Bone marrow (tissue), 2 donors: ENCODE measurements around the gene MARCO.
"Not testable (repeated sequence)": the region's sequence is repeated elsewhere in the genome, so short reads cannot be mapped to it uniquely, and the experiment has no call there.

Source experiments
- DNase-seq, 2 donors: peaks; one replicate each; lab custom pipeline; 2025; lab: John Stamatoyannopoulos, UW

The MARCO gene

DNA sequence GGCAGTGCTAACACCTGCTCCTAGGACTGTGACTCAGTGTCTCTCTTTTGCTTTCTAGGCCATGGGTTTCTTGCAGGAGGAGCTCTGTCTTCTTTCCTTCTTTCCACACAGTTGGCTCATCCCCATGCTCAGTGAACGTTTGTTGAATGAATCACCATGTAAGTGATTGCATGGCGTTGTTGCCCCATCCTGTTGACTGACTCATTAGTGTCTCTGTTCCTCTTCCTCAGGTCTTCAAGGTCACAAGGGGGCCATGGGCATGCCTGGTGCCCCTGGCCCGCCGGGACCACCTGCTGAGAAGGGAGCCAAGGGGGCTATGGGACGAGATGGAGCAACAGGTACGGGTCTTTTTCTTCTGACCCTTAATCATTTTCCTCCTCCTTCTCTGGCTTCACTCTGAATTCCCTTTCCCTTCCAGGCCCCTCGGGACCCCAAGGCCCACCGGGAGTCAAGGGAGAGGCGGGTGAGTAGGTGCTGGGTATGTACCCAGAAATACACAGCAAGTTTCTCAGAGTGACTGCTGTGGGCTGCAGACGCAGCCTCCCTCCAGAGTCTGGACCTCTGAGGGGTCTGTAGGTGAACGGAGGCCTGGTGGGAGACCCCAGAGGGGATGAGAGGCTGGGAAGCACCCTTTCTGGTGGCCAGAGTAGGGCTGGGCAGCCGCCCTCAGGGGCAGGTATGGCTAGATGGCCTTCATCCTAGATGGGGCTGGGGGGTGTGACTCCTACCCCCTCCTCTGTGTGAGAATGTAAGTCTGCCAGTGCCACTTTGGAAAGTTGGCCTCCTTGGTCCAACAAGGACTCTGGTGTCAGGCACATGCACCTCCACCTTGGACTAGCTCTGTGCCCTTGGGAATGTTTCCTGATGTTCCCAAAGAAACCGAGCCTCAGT, 32.4 kb downstream of the MARCO start:
- DNase-seq, result no peak

DNA sequence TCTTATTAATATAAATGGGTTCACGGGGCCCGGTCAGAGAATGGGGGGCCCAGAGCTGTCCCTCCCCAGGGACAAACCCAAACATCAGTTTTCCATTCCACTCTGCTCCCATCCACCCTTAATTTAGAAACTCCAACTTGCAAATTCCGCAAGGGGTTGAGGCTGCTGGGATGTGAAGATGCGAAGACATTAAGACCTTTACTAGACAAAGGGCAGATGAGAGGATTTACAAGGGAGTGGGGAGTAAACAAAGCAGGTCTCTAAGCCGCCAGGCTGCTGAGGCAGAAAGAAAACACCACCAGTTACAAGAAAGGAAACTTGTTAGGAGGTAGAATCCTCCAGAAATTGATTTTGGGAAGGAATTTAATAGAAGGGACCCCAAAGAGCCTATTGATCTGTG, 33.1 kb downstream of the MARCO start:
- no peak for DNase-seq

DNA sequence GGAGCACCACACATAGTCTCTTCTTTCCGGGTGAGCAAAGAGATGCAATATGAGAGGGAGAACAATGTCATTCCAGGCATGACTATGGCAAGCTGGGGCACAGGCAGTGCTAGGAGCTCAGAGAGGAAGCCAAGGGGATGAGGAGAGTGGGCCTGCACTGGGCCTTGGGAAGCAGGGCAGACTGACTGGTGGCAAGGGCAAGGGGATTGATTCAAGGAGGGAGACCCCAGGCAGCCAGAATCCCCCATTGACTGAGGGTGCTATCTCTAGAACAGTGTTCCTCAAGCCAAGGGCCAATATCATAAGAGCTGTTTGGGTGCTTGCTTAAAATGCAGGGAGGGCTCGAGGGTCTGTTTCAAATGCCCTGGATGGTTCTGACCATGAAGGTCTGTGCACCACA, 36.1 kb downstream of the MARCO start:
- no peak for DNase-seq

DNA sequence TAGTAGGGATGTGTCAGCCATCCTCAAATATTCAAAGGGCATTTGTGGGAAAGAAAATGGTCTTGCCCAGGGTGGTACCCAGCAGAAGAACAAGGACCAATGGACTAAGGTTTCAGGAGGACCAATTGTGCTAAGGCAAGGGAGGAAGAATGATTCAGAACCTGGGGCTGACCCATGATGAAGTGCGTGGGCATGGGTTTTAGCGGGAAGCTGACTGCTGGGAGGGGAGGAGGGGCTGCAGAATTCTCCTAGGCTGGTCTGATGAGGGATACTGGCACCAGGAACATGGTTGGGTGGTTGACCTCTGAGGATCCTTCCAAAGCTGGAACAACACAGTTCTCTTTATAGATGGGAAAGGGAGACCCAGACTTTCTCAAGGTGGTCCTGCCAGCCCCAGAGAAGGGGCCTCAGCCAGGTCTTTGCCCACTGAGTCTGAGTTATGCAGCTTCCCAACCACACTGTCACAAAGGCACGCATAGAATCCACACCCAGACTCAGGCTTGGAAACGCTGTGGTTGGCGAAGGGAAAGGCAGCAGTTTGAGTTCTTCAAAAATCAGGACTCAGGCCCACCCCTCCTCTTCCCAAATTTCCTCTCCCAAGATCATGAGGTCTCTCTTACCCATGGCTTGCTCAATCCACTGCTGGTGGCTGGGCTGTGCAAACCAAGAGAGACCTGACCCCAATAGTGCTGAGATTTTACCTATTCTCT, 37.3 kb downstream of the MARCO start:
- no peak for DNase-seq

DNA sequence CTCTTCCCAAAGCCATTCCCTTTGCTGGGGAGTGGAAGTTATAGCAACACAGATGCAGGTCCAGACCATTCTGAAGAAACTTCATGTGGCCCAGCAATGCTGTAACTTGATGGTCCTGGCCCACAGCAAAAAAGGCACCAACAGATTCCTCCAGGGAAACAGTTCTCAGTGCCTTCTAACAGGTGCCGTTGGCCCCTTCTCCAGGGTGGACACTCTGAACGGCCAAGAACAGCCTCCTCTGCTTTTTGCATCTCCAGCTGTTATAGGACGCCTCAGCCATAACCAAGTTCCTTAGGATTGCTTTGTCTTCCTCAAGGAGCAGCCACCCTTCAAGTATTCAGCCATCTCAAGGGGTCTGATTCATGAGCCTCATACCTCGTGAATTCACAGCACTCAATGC, 38.0 kb downstream of the MARCO start:
- DNase-seq, result no peak

DNA sequence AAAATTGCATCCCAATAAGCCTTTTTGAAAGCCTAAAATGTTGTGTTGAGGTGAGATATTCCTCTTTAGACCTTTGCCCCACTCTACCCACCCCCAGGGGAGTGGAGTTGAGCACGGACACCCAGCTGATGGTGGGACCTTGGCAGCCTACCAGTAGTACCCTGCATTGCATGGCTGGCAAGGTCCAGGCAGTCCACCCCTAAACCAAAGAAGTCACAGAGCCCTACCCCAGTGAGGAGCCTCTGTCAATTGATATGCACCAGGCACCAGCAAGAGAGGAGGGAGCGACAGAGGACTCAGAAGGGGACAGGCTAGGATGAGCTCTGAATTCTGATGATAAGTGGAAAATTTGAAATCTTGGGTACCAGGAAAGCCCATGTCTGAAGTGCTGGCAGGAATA, 38.6 kb downstream of the MARCO start:
- no peak for DNase-seq

DNA sequence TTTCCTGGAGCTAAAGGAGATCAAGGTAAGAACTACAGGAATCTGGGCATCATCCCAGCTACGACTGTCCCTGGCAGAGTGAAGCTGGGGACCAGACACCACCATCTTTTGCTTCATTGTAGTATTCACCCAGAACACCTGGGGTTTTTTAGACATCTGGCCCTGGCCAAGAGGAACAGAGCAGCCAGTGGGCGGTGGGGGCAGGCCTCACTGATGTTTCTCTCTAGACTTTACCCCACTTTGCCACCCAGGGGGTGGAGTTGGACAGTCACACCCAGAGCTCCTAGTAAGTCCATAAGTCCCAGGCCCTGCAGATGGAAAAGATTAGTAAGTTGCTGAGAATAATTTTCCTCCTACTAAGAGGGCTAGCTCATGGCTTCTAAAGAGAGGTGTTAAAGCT, 39.6 kb downstream of the MARCO start:
- no peak for DNase-seq

DNA sequence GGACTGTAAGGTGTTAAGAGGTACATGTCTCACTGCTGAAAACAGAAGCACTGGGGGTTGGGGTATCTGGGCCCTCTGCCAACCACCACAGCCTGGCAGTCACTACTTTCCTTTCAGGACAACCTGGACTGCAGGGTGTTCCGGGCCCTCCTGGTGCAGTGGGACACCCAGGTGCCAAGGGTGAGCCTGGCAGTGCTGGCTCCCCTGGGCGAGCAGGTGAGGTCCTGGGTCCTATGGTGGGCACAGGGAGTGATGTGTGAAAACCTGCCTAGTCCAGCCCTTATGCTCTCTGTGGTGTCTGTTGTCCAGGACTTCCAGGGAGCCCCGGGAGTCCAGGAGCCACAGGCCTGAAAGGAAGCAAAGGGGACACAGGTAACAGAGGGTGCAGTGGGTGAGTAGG, 40.0 kb downstream of the MARCO start:
- DNase-seq, result no peak

DNA sequence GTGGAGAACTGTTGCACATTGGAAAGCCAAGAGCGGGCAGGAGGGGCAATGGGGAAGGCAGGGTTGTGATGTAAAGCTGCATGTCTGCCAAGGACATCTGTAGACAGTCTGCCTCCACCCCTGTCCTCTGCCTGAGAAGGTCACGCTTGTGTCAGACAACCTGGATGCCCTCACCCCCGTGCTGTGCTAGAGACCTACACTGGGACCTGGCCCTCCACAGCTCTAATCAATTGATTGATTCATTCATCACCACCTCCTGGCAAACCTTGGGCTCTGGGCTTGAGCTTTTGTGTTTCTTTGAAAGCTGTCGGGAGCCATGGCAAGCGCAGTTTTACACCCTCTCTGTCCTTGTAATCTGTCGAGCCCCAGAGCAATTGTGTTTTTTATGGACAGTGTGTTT, 41.1 kb downstream of the MARCO start:
- DNase-seq, result no peak

DNA sequence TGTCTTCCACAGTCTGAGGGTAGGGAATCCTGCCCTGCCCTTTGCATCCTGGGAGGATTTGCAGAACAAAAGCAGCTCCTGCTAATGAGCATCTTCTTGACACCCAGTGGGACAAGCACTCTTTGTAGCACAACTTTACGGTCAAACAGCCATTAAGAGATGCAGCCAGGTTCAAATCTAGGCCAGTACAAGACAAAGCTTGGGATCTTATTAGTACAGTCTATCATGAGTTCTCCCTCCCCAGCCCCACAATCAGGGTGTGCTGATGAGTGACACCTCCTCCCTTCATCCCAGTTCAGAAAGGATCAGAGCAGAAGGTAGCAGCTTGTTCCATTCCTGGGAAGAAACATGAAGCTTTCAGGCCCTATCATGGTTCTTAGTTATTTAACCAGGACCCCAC, 41.9 kb downstream of the MARCO start:
- no peak for DNase-seq

DNA sequence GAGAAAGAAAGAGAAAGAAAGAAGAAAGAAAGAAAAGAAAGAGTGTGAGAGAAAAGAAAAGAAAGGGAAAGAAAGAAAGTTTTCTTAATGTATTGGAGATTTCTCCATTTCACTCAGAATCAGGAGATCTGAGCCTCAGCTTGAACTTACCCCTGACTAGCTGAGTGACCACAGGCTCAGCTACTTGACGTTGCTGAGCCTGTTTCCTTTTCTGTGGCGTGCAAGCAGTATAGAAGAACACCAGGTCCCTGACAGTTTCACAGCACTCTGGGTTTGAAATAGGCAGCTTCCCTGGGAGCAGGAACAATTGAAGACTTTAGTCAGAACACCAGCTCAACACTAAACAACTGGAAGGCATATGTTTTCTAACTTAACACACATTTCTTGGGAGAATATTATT, 44.7 kb downstream of the MARCO start:
- no peak for DNase-seq

DNA sequence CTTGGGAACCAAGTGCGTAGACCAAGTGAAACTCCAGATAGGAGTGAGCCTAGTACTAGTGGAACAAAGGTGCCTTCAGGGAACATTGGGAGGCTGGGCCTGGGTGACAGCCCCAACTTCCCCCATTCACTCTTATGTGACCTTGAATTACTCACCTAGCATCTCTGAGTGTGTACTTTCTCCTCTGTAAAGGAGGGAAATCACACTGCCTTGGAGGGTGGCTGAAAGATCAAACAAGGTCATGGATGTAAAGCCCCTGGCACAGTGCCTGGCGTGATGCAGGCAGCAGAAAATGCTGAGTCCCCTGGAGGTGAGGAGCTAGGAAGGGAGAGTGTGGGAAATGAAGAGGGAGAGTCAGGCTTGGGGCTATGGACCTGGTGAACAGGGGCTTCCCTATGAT, 45.9 kb downstream of the MARCO start:
- no peak for DNase-seq

DNA sequence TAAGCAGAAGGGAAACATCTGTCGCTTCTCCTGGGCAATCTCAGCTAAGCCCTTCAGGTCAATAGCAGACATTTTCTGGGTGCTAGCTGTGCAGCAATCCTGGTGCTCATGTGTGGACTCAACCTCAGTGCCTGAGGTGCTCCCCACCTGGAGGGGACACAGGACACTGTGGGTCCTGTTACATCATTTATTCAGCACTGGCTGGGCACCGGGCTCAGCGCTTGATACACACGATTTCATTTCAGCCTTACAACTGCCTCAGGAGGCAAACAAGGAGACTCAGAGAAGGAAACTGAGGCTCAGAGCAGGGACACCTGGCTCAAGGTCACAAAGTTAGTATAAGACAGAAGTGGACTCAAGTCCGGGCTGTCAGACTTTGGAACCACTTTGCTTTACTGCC, 46.7 kb downstream of the MARCO start:
- no peak for DNase-seq

DNA sequence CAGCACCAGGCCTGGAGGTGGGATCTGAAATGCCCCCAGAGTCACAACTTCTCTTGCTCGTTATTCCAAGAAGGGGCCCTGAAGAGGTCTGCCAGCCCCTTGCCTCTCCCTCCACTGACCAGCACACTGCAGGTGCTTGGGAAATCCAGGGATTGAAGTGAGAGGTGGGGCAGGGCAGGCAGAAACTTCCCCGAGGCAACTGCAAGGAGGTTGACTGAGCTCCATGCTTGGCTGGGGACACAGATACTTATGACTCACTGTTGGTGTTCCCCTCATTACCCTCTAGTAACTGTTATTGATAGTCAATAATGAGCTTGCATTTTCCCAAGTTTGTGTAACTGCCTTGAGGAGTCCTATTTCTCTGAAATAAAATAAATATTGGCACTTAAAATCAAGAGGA, 47.5 kb downstream of the MARCO start:
- no peak for DNase-seq

DNA sequence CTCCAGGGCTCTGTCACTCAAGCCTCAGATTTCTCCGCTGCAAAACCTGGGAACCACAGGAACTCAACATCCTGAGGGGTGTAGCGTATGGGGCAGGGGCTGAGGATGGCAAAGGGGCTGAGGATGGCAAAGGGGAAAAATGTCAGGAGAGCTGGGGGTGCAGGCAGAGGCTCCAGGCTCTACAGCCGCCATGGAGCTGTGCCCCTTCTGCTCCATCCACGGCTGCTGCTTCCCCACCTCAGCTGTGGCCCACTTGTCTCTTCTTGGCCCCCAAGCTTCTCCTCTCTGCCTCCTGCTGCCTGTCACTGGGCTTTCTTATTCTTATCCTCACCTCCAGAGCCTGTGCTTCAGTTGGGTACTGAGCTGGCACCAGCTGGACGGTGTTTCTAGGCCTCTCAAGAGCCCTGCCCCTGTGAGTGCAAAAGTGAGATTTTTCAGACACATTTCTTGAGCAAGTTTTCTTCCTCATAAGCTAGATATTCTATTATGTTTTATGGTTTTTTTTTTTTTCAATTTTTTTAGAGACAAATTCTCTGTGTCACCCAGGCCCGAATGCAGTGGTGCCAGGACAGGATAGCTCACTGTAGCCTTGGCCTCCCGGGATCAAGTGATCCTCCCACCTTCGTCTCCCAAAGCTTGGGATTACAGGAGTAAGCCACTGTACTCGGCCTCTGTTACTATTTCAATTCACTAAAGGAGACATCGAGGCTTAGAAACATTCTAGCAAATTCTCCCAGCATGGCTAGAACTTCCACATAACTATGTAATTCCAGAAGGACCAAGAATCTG, 49.0 kb downstream of the MARCO start:
- DNase-seq, result no peak

DNA sequence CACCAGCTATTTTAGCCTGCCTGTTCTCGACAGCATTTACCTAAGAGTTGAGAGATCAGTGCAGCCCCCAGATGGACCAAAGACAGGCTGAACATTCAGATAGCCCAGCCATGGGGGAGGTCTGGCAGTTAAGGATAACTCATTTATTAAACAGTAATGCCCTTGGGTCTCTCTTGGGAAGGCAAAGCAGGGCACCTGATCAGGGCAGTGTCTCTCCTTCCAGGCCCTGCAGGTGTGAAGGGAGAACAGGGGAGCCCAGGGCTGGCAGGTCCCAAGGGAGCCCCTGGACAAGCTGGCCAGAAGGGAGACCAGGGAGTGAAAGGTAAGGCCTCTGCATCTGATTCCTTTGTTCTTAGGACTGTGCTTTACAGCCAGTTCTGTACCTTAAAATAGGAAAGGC, 49.6 kb downstream of the MARCO start:
- no peak for DNase-seq

DNA sequence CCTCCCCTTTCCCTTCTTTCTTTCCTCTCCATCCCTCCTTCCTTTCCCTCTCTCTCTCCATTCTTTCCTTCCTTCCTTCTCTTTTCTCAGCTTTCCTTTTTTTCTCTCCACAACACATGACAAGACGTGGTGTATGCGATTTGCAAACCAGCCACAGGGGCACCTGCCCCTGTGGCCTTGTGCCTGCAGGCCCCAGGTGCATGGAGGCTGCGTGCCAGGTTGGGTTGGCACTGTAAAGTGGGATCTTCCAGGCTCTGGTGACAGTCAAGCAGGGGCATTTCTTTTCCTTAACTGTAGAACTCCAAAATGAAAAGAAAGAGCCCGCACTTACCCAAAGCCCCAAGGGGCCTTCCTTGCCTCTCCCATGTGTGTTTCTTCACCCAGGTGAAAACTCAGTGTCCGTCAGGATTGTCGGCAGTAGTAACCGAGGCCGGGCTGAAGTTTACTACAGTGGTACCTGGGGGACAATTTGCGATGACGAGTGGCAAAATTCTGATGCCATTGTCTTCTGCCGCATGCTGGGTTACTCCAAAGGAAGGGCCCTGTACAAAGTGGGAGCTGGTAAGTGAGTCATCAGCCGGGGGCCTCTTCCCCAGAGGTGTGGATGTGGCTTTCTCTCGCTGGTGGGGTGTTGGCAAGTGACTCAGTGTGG, 50.9 kb downstream of the MARCO start:
- DNase-seq, result no peak

DNA sequence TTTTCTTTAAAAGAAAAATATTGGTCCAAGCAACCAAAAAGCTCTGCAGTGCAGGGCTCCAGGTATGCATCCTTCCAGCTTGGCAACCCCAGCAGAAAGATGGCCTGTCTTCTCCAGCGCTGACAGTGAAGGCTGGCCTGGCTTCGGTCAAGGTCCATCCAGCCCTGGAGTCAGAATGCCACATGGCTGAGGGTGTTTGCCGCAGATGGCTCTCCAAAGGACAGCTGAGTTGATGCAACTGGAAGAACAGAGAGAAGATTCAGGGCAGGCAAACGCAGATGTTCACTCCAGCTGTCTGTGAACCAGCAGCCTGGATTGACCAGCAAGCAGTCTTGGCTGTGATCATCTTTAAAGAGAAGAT, 51.4 kb downstream of the MARCO start:
- DNase-seq, result no peak

DNA sequence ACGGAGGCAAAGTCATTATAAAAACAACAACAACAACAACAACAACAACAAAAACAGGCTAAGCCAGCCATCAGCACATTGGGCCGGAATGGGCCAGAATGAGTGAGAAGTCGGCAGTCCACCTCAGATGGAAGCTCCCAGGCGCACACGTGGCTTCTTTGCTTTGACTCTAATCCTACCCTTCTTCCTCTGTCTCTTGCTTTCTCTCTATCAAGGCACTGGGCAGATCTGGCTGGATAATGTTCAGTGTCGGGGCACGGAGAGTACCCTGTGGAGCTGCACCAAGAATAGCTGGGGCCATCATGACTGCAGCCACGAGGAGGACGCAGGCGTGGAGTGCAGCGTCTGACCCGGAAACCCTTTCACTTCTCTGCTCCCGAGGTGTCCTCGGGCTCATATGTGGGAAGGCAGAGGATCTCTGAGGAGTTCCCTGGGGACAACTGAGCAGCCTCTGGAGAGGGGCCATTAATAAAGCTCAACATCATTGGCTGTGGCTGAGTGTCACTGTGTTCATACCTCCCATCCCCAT, 52.2 kb downstream of the MARCO start:
- no peak for DNase-seq

DNA sequence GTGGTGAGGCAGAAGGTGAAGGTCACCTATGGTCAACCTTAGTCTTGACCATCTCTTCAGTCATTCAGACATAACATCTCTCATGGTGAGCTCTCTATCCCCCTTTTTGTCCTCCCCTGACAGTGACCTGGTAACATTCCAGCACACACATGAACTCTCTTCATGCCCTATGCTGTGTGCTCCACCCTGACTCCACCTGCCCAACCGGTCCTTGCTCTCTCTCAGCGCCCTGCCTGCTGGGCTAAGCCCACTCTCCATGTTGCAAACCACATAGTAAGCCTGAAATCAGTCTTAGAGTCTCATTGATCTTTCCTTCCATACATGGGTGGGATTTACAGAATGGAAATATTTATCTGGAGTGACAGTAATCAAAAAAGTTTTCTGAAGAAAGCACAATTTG, 52.8 kb downstream of the MARCO start:
- DNase-seq, result no peak

DNA sequence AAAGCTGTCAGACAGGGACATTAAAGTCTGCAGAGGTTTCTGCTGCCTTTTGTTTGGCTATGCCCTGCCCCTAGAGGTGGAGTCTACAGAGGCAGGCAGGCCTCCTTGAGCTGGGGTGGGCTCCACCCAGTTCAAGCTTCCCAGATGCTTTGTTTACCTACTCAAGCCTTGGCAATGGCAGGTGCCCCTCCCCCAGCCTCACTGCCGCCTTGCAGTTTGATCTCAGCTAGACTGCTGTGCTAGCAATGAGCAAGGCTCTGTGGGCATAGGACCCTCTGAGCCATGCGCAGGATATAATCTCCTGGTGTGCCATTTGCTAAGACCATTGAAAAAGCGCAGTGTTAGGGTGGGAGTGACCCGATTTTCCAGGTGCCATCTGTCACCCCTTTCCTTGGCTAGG, 61.9 kb downstream of the MARCO start:
- not testable (repeated sequence) for DNase-seq

DNA sequence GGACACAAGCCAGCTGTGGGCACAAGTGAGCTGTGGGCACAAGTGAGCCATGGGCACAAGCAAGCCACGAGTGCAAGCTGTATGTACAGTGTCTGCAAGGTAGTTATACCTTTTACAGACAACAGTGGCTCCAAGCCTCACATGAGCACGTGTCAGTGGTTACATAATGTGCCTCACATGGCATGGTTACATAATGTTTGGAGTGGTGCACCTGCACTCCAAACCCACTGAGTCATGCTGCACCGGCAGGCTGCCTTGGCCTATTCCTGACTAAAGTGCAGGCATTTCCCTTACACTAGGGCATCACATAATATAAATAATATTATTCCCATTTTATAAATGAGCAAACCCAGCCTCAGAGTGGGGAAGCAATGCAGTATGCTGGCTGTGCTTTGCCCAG, 62.6 kb downstream of the MARCO start:
- DNase-seq, result no peak
